ENCODE results near the gene RIPOR1.
A peak's percentile ranks its signal among the peaks of the same experiment; 100 is the strongest.

RIPOR1 gene

GRCh38 chr16:67549936-67550335 lies 21.3 kb downstream of the RIPOR1 start:
- Histone ChIP-seq H3K9ac (ENCODE audit: low read length) (peak overlapping the region; percentile 67; the same call in 1 of the 2 replicates), H2AFZ (ENCODE audit: low read length) (no peak overlapping the region), H3K4me1 (ENCODE audit: insufficient read depth, low read length, severe bottlenecking) (peaks cover 99% of the 10 kb centered on the region), H4K20me1 (ENCODE audit: insufficient read depth, low read length) (no peaks in the 10 kb centered on the region), H3K27ac (ENCODE audit: low read depth, low read length, poor library complexity, severe bottlenecking) (peak overlapping the region; percentile 97), H3K9me3 (ENCODE audit: low read length) (no peaks in the 10 kb centered on the region), H3K4me3 (ENCODE audit: low read depth, low read length, poor library complexity, severe bottlenecking) (no peak overlapping the region), H3K36me3 (ENCODE audit: insufficient read depth, low read length) (peaks cover 5% of the 10 kb centered on the region; the same call in 1 of the 2 replicates), H3K9me2 (ENCODE audit: low read depth, low read length) (no peaks in the 10 kb centered on the region), H3K27me3 (ENCODE audit: insufficient read depth, low read length) (no peaks in the 10 kb centered on the region), H3F3A (ENCODE audit: insufficient read depth, low read length) (peaks cover 6% of the 10 kb centered on the region; the same call in 1 of the 2 replicates), H3K4me2 (ENCODE audit: low read length) (no peak overlapping the region; the same call in 1 of the 2 replicates), H3K79me2 (ENCODE audit: insufficient read depth, low read length) (no peaks in the 10 kb centered on the region)
- no peak for TF ChIP-seq EZH2 (IDR thresholded peaks at IDR 0.05; ENCODE audit: borderline replicate concordance, low read length)
- no peak for TF ChIP-seq CTCF (IDR thresholded peaks at IDR 0.05; ENCODE audit: low read length)

- peaks cover 6% of the 10 kb centered on the region; the same call in 1 of the 2 replicates for H3F3A ChIP-seq (ENCODE audit: insufficient read depth, low read length)
- H3K27ac ChIP-seq (ENCODE audit: low read depth, low read length, poor library complexity, severe bottlenecking): peak overlapping the region; percentile 97
- H3K4me3 ChIP-seq (ENCODE audit: low read depth, low read length, poor library complexity, severe bottlenecking): no peak overlapping the region
- peaks cover 5% of the 10 kb centered on the region; the same call in 1 of the 2 replicates for H3K36me3 ChIP-seq (ENCODE audit: insufficient read depth, low read length)
- H3K27me3 ChIP-seq (ENCODE audit: insufficient read depth, low read length): no peaks in the 10 kb centered on the region
- H3K4me1 ChIP-seq (ENCODE audit: insufficient read depth, low read length, severe bottlenecking): peaks cover 95% of the 10 kb centered on the region
- H2AFZ ChIP-seq (ENCODE audit: low read length): no peak overlapping the region
- H3K9me2 ChIP-seq (ENCODE audit: low read depth, low read length): no peaks in the 10 kb centered on the region
- no peak overlapping the region for H3K9ac ChIP-seq (ENCODE audit: low read length)
- no peak for TF ChIP-seq EZH2 (IDR thresholded peaks at IDR 0.05; ENCODE audit: borderline replicate concordance, low read length)
- no peak for TF ChIP-seq CTCF (IDR thresholded peaks at IDR 0.05; ENCODE audit: low read length)
- H3K4me2 ChIP-seq (ENCODE audit: low read length): no peak overlapping the region
- H3K79me2 ChIP-seq (ENCODE audit: insufficient read depth, low read length): no peaks in the 10 kb centered on the region
- no peaks in the 10 kb centered on the region for H3K9me3 ChIP-seq (ENCODE audit: low read length)
- no peaks in the 10 kb centered on the region for H4K20me1 ChIP-seq (ENCODE audit: insufficient read depth, low read length)
These were observed 22.5 kb downstream of the RIPOR1 start for GRCh38 chr16:67551091-67551490.

- Histone ChIP-seq H3K27ac (ENCODE audit: low read depth, low read length, poor library complexity, severe bottlenecking) (peak overlapping the region; percentile 97), H4K20me1 (ENCODE audit: insufficient read depth, low read length) (no peaks in the 10 kb centered on the region), H2AFZ (ENCODE audit: low read length) (no peak overlapping the region), H3K4me2 (ENCODE audit: low read length) (peak overlapping the region; percentile 40; the same call in 1 of the 2 replicates), H3K27me3 (ENCODE audit: insufficient read depth, low read length) (no peaks in the 10 kb centered on the region), H3K9me2 (ENCODE audit: low read depth, low read length) (no peaks in the 10 kb centered on the region), H3F3A (ENCODE audit: insufficient read depth, low read length) (peaks cover 6% of the 10 kb centered on the region; the same call in 1 of the 2 replicates), H3K79me2 (ENCODE audit: insufficient read depth, low read length) (no peaks in the 10 kb centered on the region), H3K9me3 (ENCODE audit: low read length) (no peaks in the 10 kb centered on the region), H3K36me3 (ENCODE audit: insufficient read depth, low read length) (peaks cover 5% of the 10 kb centered on the region; the same call in 1 of the 2 replicates), H3K4me3 (ENCODE audit: low read depth, low read length, poor library complexity, severe bottlenecking) (no peak overlapping the region), H3K9ac (ENCODE audit: low read length) (peak overlapping the region; percentile 55), H3K4me1 (ENCODE audit: insufficient read depth, low read length, severe bottlenecking) (peaks cover 95% of the 10 kb centered on the region)
- no peak for TF ChIP-seq EZH2 (IDR thresholded peaks at IDR 0.05; ENCODE audit: borderline replicate concordance, low read length)
- TF ChIP-seq CTCF (IDR thresholded peaks at IDR 0.05; ENCODE audit: low read length): no peak
These were observed 23.3 kb downstream of the RIPOR1 start for GRCh38 chr16:67551972-67552371.
